Measurements from ENCODE around the gene BHLHE40.
"Not testable (repeated sequence)": the region's sequence is repeated elsewhere in the genome, so short reads cannot be mapped to it uniquely, and the experiment has no call there.

BHLHE40 gene

DNA sequence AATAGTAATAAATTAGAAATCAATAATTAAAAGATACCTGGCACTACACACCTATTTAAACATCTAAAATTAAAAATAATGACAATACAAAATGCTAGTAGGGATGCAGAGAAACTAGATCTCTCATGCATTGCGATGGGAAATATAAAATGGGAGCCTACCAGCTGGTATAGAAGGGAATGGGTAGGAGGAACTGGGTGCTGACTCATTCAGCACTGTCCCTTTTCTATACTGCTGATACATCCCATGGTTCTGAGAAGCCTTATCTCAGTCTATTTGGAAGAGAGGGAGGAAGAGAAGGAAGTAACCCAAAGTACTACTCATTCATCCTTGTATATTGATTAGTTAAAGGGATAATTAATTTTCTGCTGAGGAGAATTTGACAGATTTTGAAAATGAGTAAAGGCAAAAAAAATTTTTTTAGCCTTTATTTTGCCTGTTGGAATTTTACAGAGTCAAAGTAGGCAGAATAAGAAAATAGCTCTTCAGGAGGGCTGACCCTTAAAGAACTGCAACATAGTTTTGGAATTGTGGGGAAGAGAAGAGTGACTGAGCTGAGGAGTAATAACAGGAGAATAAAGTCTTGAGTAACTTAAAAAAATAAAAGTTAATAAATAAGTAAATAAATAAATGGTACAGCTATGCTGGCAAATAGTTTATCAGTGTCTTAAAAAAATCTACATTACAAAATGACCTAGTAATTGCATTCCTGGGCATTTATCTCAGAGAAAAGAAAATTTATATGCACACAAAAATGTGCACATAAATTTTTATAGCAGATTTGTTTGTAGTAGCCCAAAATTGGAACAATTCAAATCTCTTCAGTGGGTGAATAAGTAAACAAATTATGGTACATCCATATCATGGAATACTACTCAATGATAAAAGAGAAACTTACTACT, 15.3 kb upstream of the BHLHE40 start:
- no peaks in the 10 kb centered on the region for H3K4me1 ChIP-seq (ENCODE audit: control insufficient read depth, low read depth, low read length)
- no peak overlapping the region for H3K9ac ChIP-seq (ENCODE audit: low read length)
- H3K79me2 ChIP-seq (ENCODE audit: control insufficient read depth, insufficient read depth, low read length): no peaks in the 10 kb centered on the region
- no peak overlapping the region for H2BK120ac ChIP-seq (ENCODE audit: low read depth, low read length)
- no peak overlapping the region for H3K18ac ChIP-seq (ENCODE audit: low read length)
- no peaks in the 10 kb centered on the region for H3K36me3 ChIP-seq (ENCODE audit: control insufficient read depth, insufficient read depth, low read length)
- H3K79me1 ChIP-seq (ENCODE audit: low read length): no peaks in the 10 kb centered on the region
- no peak for DNase-seq
- no peaks in the 10 kb centered on the region for H3K27me3 ChIP-seq (ENCODE audit: insufficient read depth, low read length, poor library complexity)
- H2BK15ac ChIP-seq (replicated peaks; ENCODE audit: low read depth): no peak overlapping the region
- H3K23ac ChIP-seq (ENCODE audit: low read length): no peak overlapping the region
- no CpG with 5 or more reads among the region's 1 CpG for WGBS (ENCODE audit: extremely low coverage, insufficient coverage, low lambda C conversion rate)
- H3K27ac ChIP-seq (ENCODE audit: low read depth, low read length): no peak overlapping the region
- H4K8ac ChIP-seq (ENCODE audit: low read depth, low read length): no peak overlapping the region
- no peak overlapping the region for H3K4me3 ChIP-seq (ENCODE audit: low read length)
- no peak overlapping the region for H3K4ac ChIP-seq (ENCODE audit: low read depth, low read length)
- H2BK5ac ChIP-seq (ENCODE audit: low read length): no peak overlapping the region
- no peak overlapping the region for H2AK5ac ChIP-seq (ENCODE audit: low read length)
- H3K4me2 ChIP-seq (ENCODE audit: low read length): no peak overlapping the region
- H4K5ac ChIP-seq (ENCODE audit: low read length): no peak overlapping the region
- H3K56ac ChIP-seq (ENCODE audit: low read length): no peak overlapping the region

DNA sequence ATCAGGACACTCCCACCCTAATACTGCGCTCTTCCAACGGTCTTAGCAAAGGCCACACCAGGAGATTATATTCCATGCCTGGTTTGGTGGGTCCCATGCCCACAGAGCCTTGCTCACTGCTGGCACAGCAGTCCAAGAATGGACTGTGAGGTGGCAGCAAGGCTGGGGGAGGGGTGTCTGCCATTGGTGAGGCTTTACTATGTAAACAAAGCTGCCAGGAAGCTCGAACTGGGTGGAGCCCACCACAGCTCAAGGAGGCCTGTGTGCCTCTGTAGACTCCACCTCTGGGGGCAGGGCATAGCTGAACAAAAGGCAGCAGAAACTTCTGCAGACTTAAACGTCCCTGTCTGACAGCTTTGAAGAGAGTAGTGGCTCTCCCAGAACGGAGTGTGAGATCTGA, 13.2 kb upstream of the BHLHE40 start:
- H2BK5ac ChIP-seq (ENCODE audit: low read length); H3K4me3 ChIP-seq (ENCODE audit: low read length); H2AK5ac ChIP-seq (ENCODE audit: low read length); H4K5ac ChIP-seq (ENCODE audit: low read length); H2BK120ac ChIP-seq (ENCODE audit: low read depth, low read length); H3K79me1 ChIP-seq (ENCODE audit: low read length); H3K27me3 ChIP-seq (ENCODE audit: insufficient read depth, low read length, poor library complexity); H3K36me3 ChIP-seq (ENCODE audit: control insufficient read depth, insufficient read depth, low read length); H3K18ac ChIP-seq (ENCODE audit: low read length); H4K8ac ChIP-seq (ENCODE audit: low read depth, low read length); H3K56ac ChIP-seq (ENCODE audit: low read length); H3K4ac ChIP-seq (ENCODE audit: low read depth, low read length); H3K4me1 ChIP-seq (ENCODE audit: control insufficient read depth, low read depth, low read length); H3K9ac ChIP-seq (ENCODE audit: low read length); H3K23ac ChIP-seq (ENCODE audit: low read length); H3K27ac ChIP-seq (ENCODE audit: low read depth, low read length); H3K4me2 ChIP-seq (ENCODE audit: low read length); DNase-seq; H2BK15ac ChIP-seq (replicated peaks; ENCODE audit: low read depth); H3K79me2 ChIP-seq (ENCODE audit: control insufficient read depth, insufficient read depth, low read length): not testable (repeated sequence)
- WGBS (ENCODE audit: extremely low coverage, insufficient coverage, low lambda C conversion rate): no CpG with 5 or more reads among the region's 5 CpGs

DNA sequence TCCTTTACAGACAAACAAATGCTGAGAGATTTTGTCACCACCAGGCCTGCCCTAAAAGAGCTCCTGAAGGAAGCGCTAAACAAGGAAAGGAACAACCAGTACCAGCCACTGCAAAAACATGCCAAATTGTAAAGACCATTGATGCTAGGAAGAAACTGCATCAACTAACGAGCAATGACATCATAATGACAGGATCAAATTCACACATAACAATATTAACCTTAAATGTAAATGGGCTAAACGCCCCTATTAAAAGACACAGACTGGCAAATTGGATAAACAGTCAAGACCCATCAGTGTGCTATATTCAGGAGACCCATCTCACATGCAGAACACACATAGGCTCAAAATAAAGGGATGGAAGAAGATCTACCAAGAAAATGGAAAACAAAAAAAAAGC, 11.6 kb upstream of the BHLHE40 start:
- H3K4me3 ChIP-seq (ENCODE audit: low read length); H3K27ac ChIP-seq (ENCODE audit: low read depth, low read length); H3K79me1 ChIP-seq (ENCODE audit: low read length); H4K5ac ChIP-seq (ENCODE audit: low read length); H3K9ac ChIP-seq (ENCODE audit: low read length); H4K8ac ChIP-seq (ENCODE audit: low read depth, low read length); H2AK5ac ChIP-seq (ENCODE audit: low read length); H3K79me2 ChIP-seq (ENCODE audit: control insufficient read depth, insufficient read depth, low read length); H3K4me1 ChIP-seq (ENCODE audit: control insufficient read depth, low read depth, low read length); H3K23ac ChIP-seq (ENCODE audit: low read length); H3K56ac ChIP-seq (ENCODE audit: low read length); H3K4me2 ChIP-seq (ENCODE audit: low read length); H2BK120ac ChIP-seq (ENCODE audit: low read depth, low read length); H3K27me3 ChIP-seq (ENCODE audit: insufficient read depth, low read length, poor library complexity); H3K36me3 ChIP-seq (ENCODE audit: control insufficient read depth, insufficient read depth, low read length); H2BK5ac ChIP-seq (ENCODE audit: low read length); DNase-seq; H3K18ac ChIP-seq (ENCODE audit: low read length); H2BK15ac ChIP-seq (replicated peaks; ENCODE audit: low read depth); H3K4ac ChIP-seq (ENCODE audit: low read depth, low read length): not testable (repeated sequence)
- WGBS (ENCODE audit: extremely low coverage, insufficient coverage, low lambda C conversion rate): no CpG with 5 or more reads among the region's 3 CpGs

DNA sequence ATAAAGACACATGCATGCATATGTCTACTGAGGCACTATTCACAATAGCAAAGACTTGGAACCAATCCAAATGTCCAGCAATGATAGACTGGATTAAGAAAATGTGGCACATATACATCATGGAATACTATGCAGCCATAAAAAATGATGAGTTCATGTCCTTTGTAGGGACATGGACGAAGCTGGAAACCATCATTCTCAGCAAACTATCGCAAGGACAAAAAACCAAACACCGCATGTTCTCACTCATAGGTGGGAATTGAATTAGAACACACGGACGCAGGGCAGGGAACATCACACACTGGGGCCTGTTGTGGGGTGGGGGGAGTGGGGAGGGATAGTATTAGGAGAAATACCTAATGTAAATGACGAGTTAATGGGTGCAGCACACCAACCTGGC, 7.8 kb upstream of the BHLHE40 start:
- H3K4me1 ChIP-seq (ENCODE audit: control insufficient read depth, low read depth, low read length); DNase-seq; H3K79me1 ChIP-seq (ENCODE audit: low read length); H2AK5ac ChIP-seq (ENCODE audit: low read length); H3K27me3 ChIP-seq (ENCODE audit: insufficient read depth, low read length, poor library complexity); H2BK15ac ChIP-seq (replicated peaks; ENCODE audit: low read depth); H4K5ac ChIP-seq (ENCODE audit: low read length); H2BK5ac ChIP-seq (ENCODE audit: low read length); H3K27ac ChIP-seq (ENCODE audit: low read depth, low read length); H2BK120ac ChIP-seq (ENCODE audit: low read depth, low read length); H3K56ac ChIP-seq (ENCODE audit: low read length); H3K79me2 ChIP-seq (ENCODE audit: control insufficient read depth, insufficient read depth, low read length); H3K9ac ChIP-seq (ENCODE audit: low read length); H4K8ac ChIP-seq (ENCODE audit: low read depth, low read length); H3K36me3 ChIP-seq (ENCODE audit: control insufficient read depth, insufficient read depth, low read length); H3K4me3 ChIP-seq (ENCODE audit: low read length); H3K4ac ChIP-seq (ENCODE audit: low read depth, low read length); H3K4me2 ChIP-seq (ENCODE audit: low read length); H3K23ac ChIP-seq (ENCODE audit: low read length); H3K18ac ChIP-seq (ENCODE audit: low read length): not testable (repeated sequence)
- no CpG with 5 or more reads among the region's 6 CpGs for WGBS (ENCODE audit: extremely low coverage, insufficient coverage, low lambda C conversion rate)

DNA sequence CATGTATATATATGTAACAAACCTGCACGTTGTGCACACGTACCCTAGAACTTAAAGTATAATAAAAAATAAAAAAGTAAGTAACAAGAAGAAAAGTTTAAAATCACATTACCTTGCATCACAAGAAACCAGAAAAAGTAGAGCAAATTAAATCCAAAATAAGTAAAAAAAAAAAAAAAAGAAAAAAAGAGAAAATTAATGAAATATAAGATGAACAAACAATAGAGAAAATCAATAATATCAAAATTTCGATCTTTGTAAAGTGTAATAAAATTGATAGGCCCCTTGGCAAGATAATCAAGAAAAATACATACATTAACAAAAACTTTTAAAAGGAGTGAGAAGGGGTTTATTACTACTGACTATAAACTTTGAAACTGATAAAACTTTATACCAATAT, 7.4 kb upstream of the BHLHE40 start:
- H2BK15ac ChIP-seq (replicated peaks; ENCODE audit: low read depth): no peak overlapping the region
- H3K27me3 ChIP-seq (ENCODE audit: insufficient read depth, low read length, poor library complexity): no peaks in the 10 kb centered on the region
- no peak overlapping the region for H4K8ac ChIP-seq (ENCODE audit: low read depth, low read length)

More for the DNA sequence above, 7.4 kb upstream of the BHLHE40 start:
- Histone ChIP-seq H3K23ac (ENCODE audit: low read length) (no peak overlapping the region), H3K79me2 (ENCODE audit: control insufficient read depth, insufficient read depth, low read length) (no peaks in the 10 kb centered on the region), H3K18ac (ENCODE audit: low read length) (no peak overlapping the region), H3K27ac (ENCODE audit: low read depth, low read length) (no peak overlapping the region), H3K56ac (ENCODE audit: low read length) (no peak overlapping the region), H3K79me1 (ENCODE audit: low read length) (no peaks in the 10 kb centered on the region), H3K4me1 (ENCODE audit: control insufficient read depth, low read depth, low read length) (peaks cover 2% of the 10 kb centered on the region), H3K36me3 (ENCODE audit: control insufficient read depth, insufficient read depth, low read length) (no peaks in the 10 kb centered on the region), H3K4ac (ENCODE audit: low read depth, low read length) (no peak overlapping the region), H3K9ac (ENCODE audit: low read length) (no peak overlapping the region), H2BK120ac (ENCODE audit: low read depth, low read length) (no peak overlapping the region), H2AK5ac (ENCODE audit: low read length) (no peak overlapping the region), H2BK5ac (ENCODE audit: low read length) (no peak overlapping the region), H3K4me2 (ENCODE audit: low read length) (no peak overlapping the region), H3K4me3 (ENCODE audit: low read length) (no peak overlapping the region), H4K5ac (ENCODE audit: low read length) (no peak overlapping the region)
- WGBS (ENCODE audit: extremely low coverage, insufficient coverage, low lambda C conversion rate): no CpG with 5 or more reads among the region's 3 CpGs
- no peak for DNase-seq

Data from mesendoderm (in vitro differentiated cells).